Cerebellar cortex (tissue), 1 donor: ENCODE data around the gene PRRG1.
"Not testable (repeated sequence)": the region's sequence is repeated elsewhere in the genome, so short reads cannot be mapped to it uniquely, and the experiment has no call there.

Experiments used
- DNase-seq: peaks from one replicate; pipeline ENCODE4 v3.0.0-alpha.2; 2015; ENCODE audit warnings: low spot score

Gene PRRG1

GRCh38 chrX:37378404-37378803, 29.2 kb downstream of the PRRG1 start:
- DNase-seq, result no peak

GRCh38 chrX:37378830-37379229, 29.7 kb downstream of the PRRG1 start:
- no peak for DNase-seq

- no peak for DNase-seq
Measured at GRCh38 chrX:37380256-37380655, 31.1 kb downstream of the PRRG1 start.

- no peak for DNase-seq
Measured at GRCh38 chrX:37380924-37381323, 31.8 kb downstream of the PRRG1 start.

GRCh38 chrX:37383313-37383712, 34.1 kb downstream of the PRRG1 start:
- DNase-seq, result no peak

GRCh38 chrX:37388413-37388812, 39.2 kb downstream of the PRRG1 start:
- no peak for DNase-seq

- no peak for DNase-seq
Measured at GRCh38 chrX:37405956-37406355, 56.8 kb downstream of the PRRG1 start.

GRCh38 chrX:37407736-37408135, 58.6 kb downstream of the PRRG1 start:
- no peak for DNase-seq

- no peak for DNase-seq
Measured at GRCh38 chrX:37409278-37409677, 60.1 kb downstream of the PRRG1 start.

- no peak for DNase-seq
Measured at GRCh38 chrX:37420185-37420584, 71.0 kb downstream of the PRRG1 start.

- DNase-seq, result no peak
Measured at GRCh38 chrX:37420756-37421155, 71.6 kb downstream of the PRRG1 start.

- no peak for DNase-seq
Measured at GRCh38 chrX:37424000-37424429, 74.9 kb downstream of the PRRG1 start.

GRCh38 chrX:37425370-37425769, 76.2 kb downstream of the PRRG1 start:
- DNase-seq, result no peak

- DNase-seq, result not testable (repeated sequence)
Measured at GRCh38 chrX:37428962-37429361, 79.8 kb downstream of the PRRG1 start.

- no peak for DNase-seq
Measured at GRCh38 chrX:37434362-37434761, 85.2 kb downstream of the PRRG1 start.

GRCh38 chrX:37437160-37437559, 88.0 kb downstream of the PRRG1 start:
- DNase-seq, result no peak

- no peak for DNase-seq
Measured at GRCh38 chrX:37441377-37441776, 92.2 kb downstream of the PRRG1 start.

GRCh38 chrX:37445182-37445581, 96.0 kb downstream of the PRRG1 start:
- DNase-seq, result no peak

GRCh38 chrX:37453821-37454220, 104.7 kb downstream of the PRRG1 start:
- DNase-seq, result no peak

- DNase-seq, result no peak
Measured at GRCh38 chrX:37454537-37455285, 105.5 kb downstream of the PRRG1 start.

GRCh38 chrX:37455381-37455780, 106.2 kb downstream of the PRRG1 start:
- no peak for DNase-seq

- not testable (repeated sequence) for DNase-seq
Measured at GRCh38 chrX:37460285-37460684, 111.1 kb downstream of the PRRG1 start.

- DNase-seq, result no peak
Measured at GRCh38 chrX:37462346-37462745, 113.2 kb downstream of the PRRG1 start.

GRCh38 chrX:37468124-37468739, 119.1 kb downstream of the PRRG1 start:
- DNase-seq, result no peak
